GM12878 (cell line): ENCODE results near the gene TSKU. TPM values are rescaled to one million over a fixed set of nuclear protein-coding genes. Genes with fewer than 3 reads are reported as not detected.
A peak's percentile ranks its signal among the peaks of the same experiment; 100 is the strongest.

Source experiments
- ATAC-seq: fragments of 200-7000 bp; cut with Tn5 transposase; 3 replicates; pipeline ENCODE4 v1.9.1; 2020; ENCODE audit warnings: mild to moderate bottlenecking, moderate library complexity
- BruUV-seq: library from RNA; stranded (reverse); fragments of 400-500 nt; replicated peaks from 2 replicates; lab custom pipeline; 2021; lab: Mats Ljungman, UMichigan
- CTCF ChIA-PET: fragments of 300-600 bp; sonication (Branson Sonifier 250); formaldehyde crosslinking; extraction: SDS; loops from one replicate; lab custom pipeline; 2021; ENCODE audit warnings: inconsistent platforms; lab: Yijun Ruan, JAX
- POLR2A ChIA-PET: fragments of 350-600 bp; formaldehyde crosslinking; extraction: SDS; loops from one replicate; lab custom pipeline; 2021; ENCODE audit warnings: inconsistent platforms; lab: Charles Lee
- RAD21 ChIA-PET: fragments of 300-600 bp; sonication (Branson Sonifier 250); formaldehyde crosslinking; loops from one replicate; lab custom pipeline; 2023; ENCODE audit warnings: antibody characterized with exemption; ENCODE audit not compliant: unreplicated experiment; lab: Charles Lee
- SMC1A ChIA-PET: fragments of 300-600 bp; sonication (Branson Sonifier 250); formaldehyde crosslinking; loops from one replicate; lab custom pipeline; 2023; ENCODE audit not compliant: unreplicated experiment, uncharacterized antibody; lab: Charles Lee
- DNase-seq: peaks from one replicate; pipeline ENCODE4 v3.0.0-alpha.2; 2011; ENCODE audit warnings: low read depth, low spot score
- FAIRE-seq: peaks from 3 replicates; lab custom pipeline; 2011; peaks lifted over from hg19 to GRCh38; lab: Jason Lieb, UNC
- H2AFZ ChIP-seq: 2 replicates; pipeline ENCODE4 v1.6.0; 2011; ENCODE audit warnings: low read depth, low read length, control low read depth; ENCODE audit not compliant: control insufficient read depth
- H3K27ac ChIP-seq: 2 replicates; pipeline ENCODE4 v1.5.1; 2011; ENCODE audit warnings: control low read depth; ENCODE audit not compliant: control insufficient read depth, insufficient read depth
- H3K27me3 ChIP-seq, 2 experiments: replicated peaks in 1 of 2; 2 replicates each; pipeline versions ENCODE4 v1.6.0 to v1.6.1; 2011; ENCODE audit warnings: low read length in 1 of 2; ENCODE audit not compliant: control insufficient read depth in 2 of 2, insufficient read depth in 2 of 2
- H3K36me3 ChIP-seq, 2 experiments: 2 replicates each; pipeline ENCODE4 v1.5.1; 2011; ENCODE audit warnings: low read length in 1 of 2; ENCODE audit not compliant: control insufficient read depth in 2 of 2, insufficient read depth in 2 of 2
- H3K4me1 ChIP-seq: 2 replicates; pipeline ENCODE4 v1.6.1; 2011; ENCODE audit warnings: mild to moderate bottlenecking, low read length, moderate library complexity, mixed read lengths; ENCODE audit not compliant: control insufficient read depth, insufficient read depth
- H3K4me2 ChIP-seq: 2 replicates; pipeline ENCODE4 v1.6.0; 2011; ENCODE audit warnings: control low read depth; ENCODE audit not compliant: control insufficient read depth, insufficient read depth
- H3K4me3 ChIP-seq: fragments of 200-600 bp; sonication (generic); 2 replicates; pipeline ENCODE4 v1.5.1; 2016
- H3K79me2 ChIP-seq: 2 replicates; pipeline ENCODE4 v1.6.0; 2011; ENCODE audit warnings: low read length; ENCODE audit not compliant: control insufficient read depth, insufficient read depth
- H3K9ac ChIP-seq: 2 replicates; pipeline ENCODE4 v1.8.0; 2011; ENCODE audit warnings: low read length, control low read depth, mixed read lengths; ENCODE audit not compliant: control insufficient read depth, insufficient read depth
- H3K9me3 ChIP-seq: replicated peaks from 3 replicates; pipeline ENCODE4 v1.5.1; 2011; ENCODE audit warnings: mild to moderate bottlenecking, low read length; ENCODE audit not compliant: control insufficient read depth, insufficient read depth
- H4K20me1 ChIP-seq: 2 replicates; pipeline ENCODE4 v1.6.0; 2011; ENCODE audit not compliant: control insufficient read depth, insufficient read depth
- BHLHE40 ChIP-seq, 2 experiments: fragments of 450-650 bp in 1 of 2; IDR thresholded peaks; 2 replicates each; pipeline ENCODE4 v1.6.1; 2011 to 2017; ENCODE audit warnings: low read depth in 2 of 2, borderline replicate concordance in 1 of 2, improper control_type of control experiment in 1 of 2, low read length in 1 of 2, mild to moderate bottlenecking in 1 of 2
- KLF5 ChIP-seq: fragments of 450-650 bp; IDR thresholded peaks from 2 replicates; pipeline ENCODE4 v1.6.1; 2014; ENCODE audit warnings: mild to moderate bottlenecking; ENCODE audit not compliant: partially characterized antibody
- POLR2AphosphoS5 ChIP-seq: IDR thresholded peaks from 2 replicates; pipeline ENCODE4 v1.6.1; 2011; ENCODE audit warnings: mild to moderate bottlenecking, low read length, inconsistent platforms
- RELA ChIP-seq: fragments of 450-650 bp; IDR thresholded peaks from 2 replicates; pipeline ENCODE4 v1.8.0; 2014; ENCODE audit warnings: borderline replicate concordance; ENCODE audit not compliant: partially characterized antibody
- RFX5 ChIP-seq: IDR thresholded peaks from 2 replicates; pipeline ENCODE4 v1.6.1; 2011; ENCODE audit warnings: low read depth, low read length, improper control_type of control experiment
- SMAD5 ChIP-seq: IDR thresholded peaks from 2 replicates; pipeline ENCODE4 v1.6.1; 2016; ENCODE audit warnings: antibody characterized with exemption, low read depth
- WRNIP1 ChIP-seq: IDR thresholded peaks from 2 replicates; pipeline ENCODE4 v1.6.1; 2011; ENCODE audit warnings: low read depth, low read length, improper control_type of control experiment, borderline replicate concordance
- YY1 ChIP-seq: IDR thresholded peaks from 2 replicates; pipeline ENCODE4 v1.6.1; 2011; ENCODE audit warnings: low read depth, mild to moderate bottlenecking, low read length
- ZNF207 ChIP-seq: fragments of 450-650 bp; IDR thresholded peaks from 2 replicates; pipeline ENCODE4 v1.6.1; 2014; ENCODE audit warnings: antibody characterized with exemption, mild to moderate bottlenecking, borderline replicate concordance
- WGBS: methylation state at CpG from one replicate; pipeline ENCODE4 v1.1.6; 2016; ENCODE audit warnings: low lambda C conversion rate; ENCODE audit not compliant: insufficient replicate concordance, insufficient coverage; ENCODE audit errors: missing lambda C conversion rate; 5-methylcytosine and 5-hydroxymethylcytosine counted together
- in situ Hi-C: fragments of 300-500 bp; cut with MboI; formaldehyde crosslinking; loops from 9 replicates; pipeline ENCODE4 v1.14.3; 2018; ENCODE audit warnings: mixed read lengths
- intact Hi-C: fragments of 100-400 bp; cut with micrococcal nuclease; formaldehyde crosslinking; loops from one replicate; pipeline ENCODE4 v1.14.2; 2022; ENCODE audit not compliant: unreplicated experiment
- polyA plus RNA-seq, 11 experiments: library from polyadenylated mRNA; depleted of rRNA in 4 of 11; unstranded in 6 of 11; stranded (reverse) in 5 of 11; fragments of >200 nt; fragmentation: Nextera tagmentation in 4 of 11; fragmentation: Illumina TruSeq in 1 of 11; extraction: Ambion mirVana in 4 of 11; extraction: Trizol in 1 of 11; gene quantifications; 1 replicate in 1 of 11; 2 replicates in 10 of 11; pipeline versions ENCODE4 v1.2.1 to v1.2.3, GENCODE V29; 2011 to 2016; ENCODE audit warnings: inconsistent platforms in 2 of 11, missing spikeins in 2 of 11, low read depth in 1 of 11
- total RNA-seq, 4 experiments: library from RNA; depleted of rRNA in 3 of 4; stranded (reverse); fragments of >200 nt in 3 of 4; fragmentation: Illumina TruSeq in 1 of 4; extraction: Trizol in 1 of 4; gene quantifications; 2 replicates each; pipeline versions ENCODE4 v1.2.1 to v1.2.3, GENCODE V29; 2013 to 2021
- TF ChIP-seq, protein P1 (sequence below): fragments of 450-650 bp; IDR thresholded peaks from 2 replicates; pipeline ENCODE4 v1.6.1; 2017; ENCODE audit warnings: mild to moderate bottlenecking

Gene TSKU
- total and polyA plus RNA-seq, 10 of the 15 experiments (the other 5 are each of a cell fraction or from before 2014, with no cell fraction given): 0.04 to 1.5 (median 0.62) TPM

DNA sequence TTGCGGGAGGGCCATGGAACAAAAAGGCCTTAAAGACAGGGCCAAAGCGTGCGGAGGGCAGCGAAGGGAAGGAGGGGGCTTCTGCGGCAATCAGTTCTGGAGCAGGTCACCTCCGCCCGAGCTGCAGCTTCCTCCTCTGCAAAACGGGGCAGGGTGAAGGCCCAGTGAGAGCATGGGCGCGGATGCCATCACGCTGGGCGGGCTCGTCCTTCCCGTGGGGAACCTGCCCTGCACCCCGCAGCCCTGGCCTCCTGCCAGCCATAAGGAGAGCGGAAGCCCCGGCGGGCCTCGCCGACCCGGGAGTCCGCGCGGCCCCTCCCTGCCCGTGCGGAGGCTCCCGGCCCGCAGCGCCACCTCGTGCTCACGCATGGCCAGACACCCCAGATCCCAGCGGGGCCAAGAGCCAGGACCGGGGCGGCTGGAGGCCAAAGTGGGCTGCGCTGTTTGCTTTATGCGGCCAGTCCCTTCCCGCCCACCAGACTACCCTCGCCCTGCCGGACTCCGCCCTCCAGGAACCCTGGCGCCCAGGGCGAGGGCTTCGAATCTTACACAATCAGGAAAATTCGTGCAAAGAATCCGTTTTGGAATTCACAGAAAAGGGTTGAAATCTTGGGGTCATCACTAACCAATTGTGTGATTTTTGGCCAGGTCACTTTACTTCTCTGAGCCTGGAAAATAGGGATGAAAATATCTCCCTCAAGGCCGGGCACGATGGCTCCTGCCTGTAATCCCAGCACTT is 16.1 kb downstream of the TSKU start (continued):
- no peak for TF ChIP-seq POLR2AphosphoS5
- TF ChIP-seq RELA: peak; percentile 11
- no peak for TF ChIP-seq KLF5
- peak; percentile 51 to 75; a peak in 3 of 4 replicates for TF ChIP-seq BHLHE40 (IDR thresholded peaks at IDR 0.05; ENCODE audit: borderline replicate concordance in 1 of 2, low read depth in 2 of 2, low read length in 1 of 2)

DNA sequence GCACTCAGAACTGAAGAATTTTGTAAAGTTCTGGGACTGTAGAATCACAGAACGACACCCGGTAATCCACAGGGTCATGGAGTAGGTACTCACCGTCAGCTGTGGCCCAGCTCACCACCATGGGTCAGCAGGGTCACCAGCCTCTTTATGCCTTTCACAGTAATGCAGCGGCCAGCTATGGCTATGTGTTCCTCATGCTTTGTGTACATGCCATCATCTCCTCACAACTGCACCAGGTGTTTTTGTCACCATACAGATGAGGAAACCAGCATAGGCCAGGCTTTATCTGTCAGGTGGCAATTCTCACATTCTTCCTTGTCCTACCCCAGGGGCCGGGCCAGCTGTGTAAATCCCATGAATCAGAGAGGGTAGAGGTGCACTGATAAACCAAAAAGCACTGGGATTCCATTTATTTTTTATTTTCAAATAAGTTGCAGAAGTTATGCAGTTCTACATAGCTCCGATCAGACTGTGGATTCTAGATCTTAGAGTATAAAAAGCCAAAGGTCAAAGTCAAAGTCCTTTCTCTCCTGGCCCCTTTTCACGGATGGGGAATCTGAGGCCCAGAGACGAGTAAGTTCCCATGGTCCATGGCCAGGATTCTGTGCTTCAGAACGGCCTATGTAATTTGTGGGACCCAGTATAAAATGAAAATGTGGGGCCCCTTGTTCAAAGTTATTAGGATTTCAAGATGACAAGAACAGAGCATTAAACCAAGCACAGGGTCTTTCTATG is 17.5 kb downstream of the TSKU start:
- H3K4me2 ChIP-seq: no peak overlapping the region
- intact Hi-C loops (no loop called here), in situ Hi-C loops (no loop called here)
- TF ChIP-seq, protein P1, sequence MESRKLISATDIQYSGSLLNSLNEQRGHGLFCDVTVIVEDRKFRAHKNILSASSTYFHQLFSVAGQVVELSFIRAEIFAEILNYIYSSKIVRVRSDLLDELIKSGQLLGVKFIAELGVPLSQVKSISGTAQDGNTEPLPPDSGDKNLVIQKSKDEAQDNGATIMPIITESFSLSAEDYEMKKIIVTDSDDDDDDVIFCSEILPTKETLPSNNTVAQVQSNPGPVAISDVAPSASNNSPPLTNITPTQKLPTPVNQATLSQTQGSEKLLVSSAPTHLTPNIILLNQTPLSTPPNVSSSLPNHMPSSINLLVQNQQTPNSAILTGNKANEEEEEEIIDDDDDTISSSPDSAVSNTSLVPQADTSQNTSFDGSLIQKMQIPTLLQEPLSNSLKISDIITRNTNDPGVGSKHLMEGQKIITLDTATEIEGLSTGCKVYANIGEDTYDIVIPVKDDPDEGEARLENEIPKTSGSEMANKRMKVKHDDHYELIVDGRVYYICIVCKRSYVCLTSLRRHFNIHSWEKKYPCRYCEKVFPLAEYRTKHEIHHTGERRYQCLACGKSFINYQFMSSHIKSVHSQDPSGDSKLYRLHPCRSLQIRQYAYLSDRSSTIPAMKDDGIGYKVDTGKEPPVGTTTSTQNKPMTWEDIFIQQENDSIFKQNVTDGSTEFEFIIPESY: no peak
- TF ChIP-seq SMAD5 (no peak), YY1 (no peak), RFX5 (no peak), ZNF207 (no peak), WRNIP1 (no peak)
- H3K4me3 ChIP-seq: no peak overlapping the region
- no peaks in the 10 kb centered on the region for H4K20me1 ChIP-seq
- no peaks in the 10 kb centered on the region for H3K9me3 ChIP-seq
- ChIA-PET CTCF (interaction anchor here (0.7 to 9.6 kb wide), 10 partner anchors 9 to 291 kb away, joined by 3 to 120 read pairs (median 6); no protein-coding TSS in a partner anchor), SMC1A (interaction anchor here (0.6 kb wide), 1 partner anchor 120 kb away, joined by 3 read pairs; no protein-coding TSS in a partner anchor), POLR2A (no interaction called here), RAD21 (interaction anchor here (1.5 to 2.1 kb wide), 2 partner anchors 79 to 119 kb away, joined by 6 to 9 read pairs; no protein-coding TSS in a partner anchor)
- DNase-seq (no peak), FAIRE-seq (no peak), ATAC-seq (no peak)
- WGBS: 38% methylated on average over 9 of the region's 9 CpGs
- H3K27me3 ChIP-seq: peaks cover 0 to 2% of the 10 kb centered on the region in 2 experiments; a peak in 1 of 4 replicates
- H3K4me1 ChIP-seq: no peaks in the 10 kb centered on the region; the same call in 1 of the 2 replicates
- H2AFZ ChIP-seq: no peak overlapping the region
- no TSS peak for BruUV-seq
- H3K27ac ChIP-seq: no peak overlapping the region
- H3K36me3 ChIP-seq: no peaks in the 10 kb centered on the region
- H3K79me2 ChIP-seq: no peaks in the 10 kb centered on the region
- H3K9ac ChIP-seq: no peak overlapping the region
